ENCODE data around the gene WDTC1. TPM values are rescaled to one million over a fixed set of nuclear protein-coding genes. Genes with fewer than 3 reads are reported as not detected.
"Not testable (repeated sequence)": the region's sequence is repeated elsewhere in the genome, so short reads cannot be mapped to it uniquely, and the experiment has no call there.

The WDTC1 gene
- total RNA-seq, 1 donor from 2014 or later = 18.2 TPM

- Mint-ChIP-seq H3K4me1 (ENCODE audit: low read depth, unreplicated experiment) (no peaks in the 10 kb centered on the region), H3K27ac (ENCODE audit: unreplicated experiment) (no peak overlapping the region), H3K36me3 (ENCODE audit: low read depth, unreplicated experiment) (peaks cover 20% of the 10 kb centered on the region), H3K9me3 (ENCODE audit: unreplicated experiment) (no peaks in the 10 kb centered on the region), H3K4me3 (ENCODE audit: unreplicated experiment) (no peak overlapping the region), H3K27me3 (ENCODE audit: low read depth, unreplicated experiment) (no peaks in the 10 kb centered on the region)
- Histone ChIP-seq H3K9me3 (ENCODE audit: insufficient read depth, low read depth, low read length) (no peaks in the 10 kb centered on the region), H3K4me2 (ENCODE audit: low read length) (no peak overlapping the region), H4K20me1 (ENCODE audit: insufficient read depth, low read length) (no peaks in the 10 kb centered on the region), H3K4me3 (ENCODE audit: insufficient read depth, low read depth, low read length) (no peak overlapping the region), H3K27me3 (ENCODE audit: insufficient read depth, low read length) (no peaks in the 10 kb centered on the region), H3K4me1 (ENCODE audit: insufficient read depth, low read length) (no peaks in the 10 kb centered on the region), H3K79me2 (ENCODE audit: insufficient read depth, low read length) (no peaks in the 10 kb centered on the region), H3K27ac (ENCODE audit: low read depth, low read length) (no peak overlapping the region), H3K9ac (ENCODE audit: low read length) (no peak overlapping the region), H2AFZ (ENCODE audit: low read depth, low read length) (no peak overlapping the region), H3K36me3 (ENCODE audit: insufficient read depth, low read length) (no peaks in the 10 kb centered on the region)
- DNase-seq (ENCODE audit: low read depth) (no peak), FAIRE-seq (no peak)
- no peak for TF ChIP-seq EZH2 (IDR thresholded peaks at IDR 0.05; ENCODE audit: insufficient read depth, low read length)
- no peak for TF ChIP-seq CTCF (IDR thresholded peaks at IDR 0.05; ENCODE audit: insufficient read depth, low read depth, low read length)
Observed at GRCh38 chr1:27285274-27285660, 50.8 kb downstream of the WDTC1 start.

- H3K27ac Mint-ChIP-seq (ENCODE audit: unreplicated experiment); H3K27me3 ChIP-seq (ENCODE audit: insufficient read depth, low read length); H3K4me3 ChIP-seq (ENCODE audit: insufficient read depth, low read depth, low read length); H2AFZ ChIP-seq (ENCODE audit: low read depth, low read length); H4K20me1 ChIP-seq (ENCODE audit: insufficient read depth, low read length); H3K4me1 ChIP-seq (ENCODE audit: insufficient read depth, low read length); H3K9ac ChIP-seq (ENCODE audit: low read length); FAIRE-seq; H3K79me2 ChIP-seq (ENCODE audit: insufficient read depth, low read length); H3K27me3 Mint-ChIP-seq (ENCODE audit: low read depth, unreplicated experiment); DNase-seq (ENCODE audit: low read depth); H3K4me3 Mint-ChIP-seq (ENCODE audit: unreplicated experiment); H3K4me2 ChIP-seq (ENCODE audit: low read length); H3K36me3 ChIP-seq (ENCODE audit: insufficient read depth, low read length); H3K9me3 Mint-ChIP-seq (ENCODE audit: unreplicated experiment); H3K4me1 Mint-ChIP-seq (ENCODE audit: low read depth, unreplicated experiment); H3K9me3 ChIP-seq (ENCODE audit: insufficient read depth, low read depth, low read length); H3K27ac ChIP-seq (ENCODE audit: low read depth, low read length): not testable (repeated sequence)
- H3K36me3 Mint-ChIP-seq (ENCODE audit: low read depth, unreplicated experiment) = peaks cover 22% of the 10 kb centered on the region
Observed at GRCh38 chr1:27285821-27286220, 51.4 kb downstream of the WDTC1 start.

GRCh38 chr1:27289125-27289524 is 54.7 kb downstream of the WDTC1 start:
- FAIRE-seq; H3K27me3 ChIP-seq (ENCODE audit: insufficient read depth, low read length); H3K4me3 Mint-ChIP-seq (ENCODE audit: unreplicated experiment); H3K9me3 ChIP-seq (ENCODE audit: insufficient read depth, low read depth, low read length); H3K27ac ChIP-seq (ENCODE audit: low read depth, low read length); H3K4me1 ChIP-seq (ENCODE audit: insufficient read depth, low read length); H3K27ac Mint-ChIP-seq (ENCODE audit: unreplicated experiment); H3K36me3 ChIP-seq (ENCODE audit: insufficient read depth, low read length); H3K9me3 Mint-ChIP-seq (ENCODE audit: unreplicated experiment); H3K9ac ChIP-seq (ENCODE audit: low read length); DNase-seq (ENCODE audit: low read depth); H3K4me1 Mint-ChIP-seq (ENCODE audit: low read depth, unreplicated experiment); H2AFZ ChIP-seq (ENCODE audit: low read depth, low read length); H3K27me3 Mint-ChIP-seq (ENCODE audit: low read depth, unreplicated experiment); H3K4me2 ChIP-seq (ENCODE audit: low read length); H3K4me3 ChIP-seq (ENCODE audit: insufficient read depth, low read depth, low read length); H3K79me2 ChIP-seq (ENCODE audit: insufficient read depth, low read length); H4K20me1 ChIP-seq (ENCODE audit: insufficient read depth, low read length): not testable (repeated sequence)
- peaks cover 16% of the 10 kb centered on the region for H3K36me3 Mint-ChIP-seq (ENCODE audit: low read depth, unreplicated experiment)

- Histone ChIP-seq H3K4me1 (ENCODE audit: insufficient read depth, low read length) (no peaks in the 10 kb centered on the region), H4K20me1 (ENCODE audit: insufficient read depth, low read length) (no peaks in the 10 kb centered on the region), H3K27me3 (ENCODE audit: insufficient read depth, low read length) (no peaks in the 10 kb centered on the region), H3K27ac (ENCODE audit: low read depth, low read length) (no peak overlapping the region), H3K4me2 (ENCODE audit: low read length) (no peak overlapping the region), H3K9ac (ENCODE audit: low read length) (no peak overlapping the region), H2AFZ (ENCODE audit: low read depth, low read length) (no peak overlapping the region), H3K79me2 (ENCODE audit: insufficient read depth, low read length) (no peaks in the 10 kb centered on the region), H3K4me3 (ENCODE audit: insufficient read depth, low read depth, low read length) (no peak overlapping the region), H3K9me3 (ENCODE audit: insufficient read depth, low read depth, low read length) (no peaks in the 10 kb centered on the region), H3K36me3 (ENCODE audit: insufficient read depth, low read length) (no peaks in the 10 kb centered on the region)
- Mint-ChIP-seq H3K4me1 (ENCODE audit: low read depth, unreplicated experiment) (peaks cover 4% of the 10 kb centered on the region), H3K36me3 (ENCODE audit: low read depth, unreplicated experiment) (peaks cover 16% of the 10 kb centered on the region), H3K9me3 (ENCODE audit: unreplicated experiment) (no peaks in the 10 kb centered on the region), H3K4me3 (ENCODE audit: unreplicated experiment) (no peak overlapping the region), H3K27me3 (ENCODE audit: low read depth, unreplicated experiment) (no peaks in the 10 kb centered on the region), H3K27ac (ENCODE audit: unreplicated experiment) (no peak overlapping the region)
- no peak for DNase-seq (ENCODE audit: low read depth)
- TF ChIP-seq CTCF (IDR thresholded peaks at IDR 0.05; ENCODE audit: insufficient read depth, low read depth, low read length) (no peak), EZH2 (IDR thresholded peaks at IDR 0.05; ENCODE audit: insufficient read depth, low read length) (no peak)
- no peak for FAIRE-seq
Observed at GRCh38 chr1:27290581-27290980, 56.1 kb downstream of the WDTC1 start.
